Stimulated activated CD8-positive, alpha-beta memory T cell treated with anti-CD3 and anti-CD28 coated beads, Interleukin-15, amount 100 ng/mL, for 48 hours (primary cell): Measurements from ENCODE around the gene KRT1.
"Not testable (repeated sequence)": the region's sequence is repeated elsewhere in the genome, so short reads cannot be mapped to it uniquely, and the experiment has no call there.

Experiments
- DNase-seq, 2 donors: peaks; one replicate each; pipeline ENCODE4 v3.0.0-alpha.2; 2020; ENCODE audit warnings: low read depth in 2 of 2

Gene KRT1

DNA sequence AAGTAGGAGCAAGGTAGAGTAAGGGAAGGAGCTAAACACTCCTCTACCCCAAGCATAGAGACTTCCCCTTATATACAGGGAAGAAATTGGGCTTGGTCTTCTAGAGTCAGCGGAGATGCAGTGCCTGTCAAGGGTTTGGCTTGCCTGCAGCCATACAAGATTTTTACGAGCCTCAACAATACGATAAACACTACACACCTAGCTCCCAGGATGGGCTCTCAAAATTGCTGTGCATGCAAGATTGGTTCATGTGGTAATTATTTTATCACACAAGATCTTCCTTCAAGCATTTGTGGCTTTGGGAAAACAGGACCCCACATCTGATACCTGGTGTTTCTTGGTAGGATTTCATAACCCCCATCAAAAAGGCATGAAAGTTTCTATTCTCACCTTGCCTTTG is at the start of gene KRT1:
TSS of gene KRT1 (minus strand) at position 45 of the 400 bp plus-strand sequence. CDS start 59 bp downstream, outside the sequence.
- DNase-seq: no peak

DNA sequence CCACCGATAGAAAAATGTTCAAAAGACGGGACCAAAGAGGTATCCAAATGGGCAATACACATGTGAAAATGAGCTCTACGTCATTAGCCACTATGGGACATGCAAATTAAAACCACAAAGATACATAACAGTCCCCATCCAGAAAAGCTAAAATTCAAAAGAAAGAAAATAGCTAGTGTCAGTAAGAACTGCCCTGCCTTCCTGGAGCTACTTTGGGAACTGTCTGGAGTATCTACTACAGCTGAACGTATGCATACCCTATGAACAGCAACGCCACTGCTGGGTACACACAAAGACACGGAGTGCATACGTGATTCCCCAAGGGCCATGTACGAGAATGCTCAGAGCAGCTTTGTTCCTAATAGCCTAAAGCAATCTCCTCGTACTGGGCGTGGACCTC is 48.9 kb upstream of the KRT1 start:
- DNase-seq: no peak

DNA sequence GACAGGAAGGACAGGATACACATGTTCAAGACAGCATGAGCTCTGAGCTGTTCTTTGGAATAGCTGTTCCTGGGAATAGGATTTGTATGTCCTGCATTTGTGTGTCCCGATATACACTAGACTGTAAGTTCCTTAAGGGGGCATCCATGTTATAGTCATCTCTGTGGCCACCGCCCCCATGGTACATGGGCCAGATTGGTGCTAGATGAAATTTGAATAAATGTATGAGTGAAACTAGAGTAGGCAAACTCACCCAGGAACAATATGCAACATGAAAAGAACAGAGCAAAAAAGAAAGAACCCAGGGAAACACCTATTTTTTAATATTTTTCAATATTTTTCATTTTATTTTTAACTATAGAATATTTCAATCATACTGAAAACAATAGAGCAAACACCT is 48.2 kb upstream of the KRT1 start:
- DNase-seq: no peak

DNA sequence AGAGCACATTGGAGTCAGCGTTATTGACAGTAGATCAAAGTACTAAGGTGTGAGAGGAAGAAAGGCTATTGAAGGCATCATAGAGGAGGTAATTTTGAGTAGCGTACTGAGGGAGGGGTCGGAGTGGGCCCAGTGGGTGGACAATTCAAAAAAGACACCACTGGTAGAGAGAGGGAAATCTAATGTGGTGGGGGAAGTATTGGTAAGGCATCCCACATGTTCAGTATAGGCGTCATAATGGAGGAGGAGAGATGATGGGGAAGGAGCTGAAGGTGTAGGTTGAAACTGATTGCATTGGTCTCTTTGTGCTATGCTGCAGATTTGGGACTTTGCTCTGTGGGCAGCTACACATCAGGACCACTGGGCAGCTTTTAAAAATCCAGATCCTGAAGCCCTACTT is 46.8 kb upstream of the KRT1 start:
- no peak for DNase-seq

DNA sequence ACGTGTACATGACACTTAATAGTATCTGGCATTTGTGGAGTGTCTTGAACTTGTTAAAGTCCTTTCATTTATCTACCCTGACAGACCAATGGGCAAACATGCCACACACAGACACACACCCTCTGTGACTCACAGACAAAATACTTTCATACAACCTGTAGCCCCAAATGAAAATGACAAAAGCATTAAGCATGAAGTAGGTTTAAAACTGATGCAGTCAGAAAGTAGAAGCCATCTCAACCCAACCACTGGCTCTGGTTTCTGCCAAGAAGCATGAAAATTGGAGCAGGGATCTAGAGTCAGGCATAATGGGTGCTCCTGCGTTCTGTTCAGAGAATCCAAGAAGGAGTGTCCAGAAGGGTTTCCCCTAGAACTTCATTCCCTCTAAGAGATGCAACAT is 46.2 kb upstream of the KRT1 start:
- no peak for DNase-seq

GRCh38 chr12:52724384-52724783 is 44.2 kb upstream of the KRT1 start:
- no peak for DNase-seq

DNA sequence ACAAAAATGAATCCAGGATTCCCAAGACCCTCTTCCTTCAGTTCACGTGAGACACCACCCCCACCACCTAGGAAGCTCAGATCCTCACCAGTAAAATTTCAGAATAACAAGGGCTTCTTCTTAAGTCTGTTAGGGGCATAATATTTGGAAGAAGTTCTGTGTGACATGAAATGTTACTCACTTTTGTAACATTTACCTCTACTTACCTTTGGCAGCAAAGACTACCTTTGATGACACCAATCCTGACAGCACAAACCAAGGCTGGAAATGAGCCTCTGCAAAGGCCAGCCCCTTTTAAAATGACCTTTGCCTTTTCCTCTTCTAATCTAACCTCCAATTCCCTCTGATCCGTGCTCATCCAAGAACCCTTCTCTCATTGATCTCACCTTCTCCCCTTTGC is 42.5 kb upstream of the KRT1 start:
- DNase-seq: no peak

- no peak for DNase-seq
Measured at GRCh38 chr12:52721838-52722470, 41.7 kb upstream of the KRT1 start.

GRCh38 chr12:52720365-52720886 is 40.2 kb upstream of the KRT1 start:
- DNase-seq: no peak

DNA sequence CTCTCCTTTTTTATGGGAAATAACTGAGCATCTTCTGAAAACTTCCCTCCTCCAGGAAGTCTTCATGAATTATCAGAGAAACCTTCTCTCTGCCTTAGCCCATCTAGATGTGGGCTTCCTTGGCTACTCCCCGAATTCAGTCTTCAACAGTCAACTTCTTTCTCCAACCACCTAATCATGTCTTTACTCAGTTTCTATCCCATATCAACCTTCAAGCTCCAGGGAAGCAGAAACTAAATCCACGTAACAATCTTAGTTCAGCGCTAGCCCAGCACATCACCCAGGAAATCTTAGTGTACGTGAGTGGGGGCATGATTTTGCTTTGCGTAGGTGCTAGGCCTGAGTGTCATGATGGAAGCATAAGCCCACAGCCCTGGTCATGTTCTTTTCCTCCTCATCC is 35.9 kb upstream of the KRT1 start:
- DNase-seq: no peak

GRCh38 chr12:52715416-52715815 is 35.2 kb upstream of the KRT1 start:
- DNase-seq: no peak

GRCh38 chr12:52714887-52715281 is 34.7 kb upstream of the KRT1 start:
- no peak for DNase-seq

DNA sequence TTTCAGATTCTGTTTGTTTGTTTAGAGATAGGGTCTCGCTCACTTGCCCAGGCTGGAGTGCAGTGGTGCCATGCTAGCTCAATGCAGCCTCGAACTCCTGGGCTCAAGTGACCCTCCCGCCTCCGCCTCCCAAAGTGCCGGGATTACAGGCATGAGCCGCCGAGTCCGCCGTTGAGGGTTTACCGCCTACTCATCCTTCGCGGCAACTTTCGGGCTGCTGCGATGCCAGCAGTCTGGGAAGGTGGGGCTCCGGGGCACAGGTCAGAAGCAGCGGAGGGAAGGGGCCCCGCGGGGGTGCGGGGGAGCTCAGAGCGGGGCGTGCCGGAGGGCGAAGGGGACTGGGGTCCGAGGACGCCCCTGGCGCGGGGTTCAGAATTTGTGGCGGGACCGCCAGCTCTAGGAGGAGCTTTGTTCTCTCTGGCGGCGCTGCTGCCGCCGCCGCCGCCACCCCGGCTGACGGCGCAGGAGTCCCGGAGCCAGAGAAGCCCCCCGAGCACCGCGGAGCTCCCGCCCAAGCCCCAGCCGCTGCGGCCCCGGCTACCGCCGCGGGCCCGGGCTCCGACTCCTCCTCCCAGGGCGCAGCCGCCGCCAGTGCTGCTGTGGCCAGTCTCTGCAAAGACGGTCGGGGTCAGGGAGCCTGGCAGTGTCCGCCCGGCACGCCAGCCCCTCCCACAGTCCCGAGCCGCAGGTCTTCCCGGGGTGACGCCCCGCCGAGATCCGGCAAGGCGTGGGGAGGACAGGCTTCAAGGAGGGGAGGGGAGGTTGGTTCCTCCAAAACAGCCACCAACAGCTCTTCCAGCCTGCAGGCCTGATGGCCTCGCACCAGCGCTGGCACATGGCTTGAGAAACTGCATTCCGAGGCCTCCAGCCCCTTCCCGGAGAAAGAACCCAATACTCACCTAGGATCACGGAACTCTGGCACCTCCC is 34.0 kb upstream of the KRT1 start:
- DNase-seq: peak in 1 of 2 donors; percentile 6

- DNase-seq: not testable (repeated sequence)
Measured at GRCh38 chr12:52712122-52712521, 31.9 kb upstream of the KRT1 start.

GRCh38 chr12:52710730-52711129 is 30.5 kb upstream of the KRT1 start:
- DNase-seq: no peak

GRCh38 chr12:52708010-52708409 is 27.8 kb upstream of the KRT1 start:
- no peak for DNase-seq

DNA sequence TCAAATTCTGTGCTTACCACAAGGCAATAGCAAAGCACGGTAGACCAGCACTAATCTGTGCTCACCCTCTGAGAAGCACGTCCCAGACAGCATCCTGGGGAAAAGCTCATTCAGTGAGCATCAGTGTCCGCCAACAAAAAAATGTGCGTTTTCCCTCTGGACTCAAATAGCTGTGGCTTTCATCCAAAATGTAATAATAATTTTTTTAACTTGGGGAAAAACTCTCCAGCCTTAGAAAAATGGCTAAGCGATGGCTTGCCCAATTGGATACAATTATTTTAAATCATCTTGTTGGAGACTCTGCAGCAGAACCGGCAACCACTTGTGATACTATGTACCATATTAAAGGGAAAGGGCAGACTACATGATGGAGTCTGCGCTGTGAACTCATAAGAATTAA is 24.3 kb upstream of the KRT1 start:
- DNase-seq: no peak

DNA sequence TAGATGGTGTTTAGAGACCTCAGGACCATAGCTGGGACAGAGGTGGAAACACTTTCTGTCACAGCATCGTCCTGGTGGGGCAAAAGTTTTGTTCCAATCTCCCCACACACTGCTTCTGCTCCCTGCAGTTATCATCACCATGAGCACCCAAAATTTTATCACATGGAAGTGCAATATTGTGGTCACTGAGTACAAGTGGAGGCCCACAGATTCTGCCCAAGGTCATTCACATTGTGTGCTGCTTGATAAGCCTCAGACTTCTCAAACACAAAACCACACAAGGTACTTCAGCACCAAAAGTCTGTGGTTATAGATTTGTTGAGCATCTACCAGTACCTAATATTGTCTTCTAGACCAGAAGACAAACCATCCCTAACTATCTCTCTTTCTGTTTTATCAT is 23.7 kb upstream of the KRT1 start:
- no peak for DNase-seq

DNA sequence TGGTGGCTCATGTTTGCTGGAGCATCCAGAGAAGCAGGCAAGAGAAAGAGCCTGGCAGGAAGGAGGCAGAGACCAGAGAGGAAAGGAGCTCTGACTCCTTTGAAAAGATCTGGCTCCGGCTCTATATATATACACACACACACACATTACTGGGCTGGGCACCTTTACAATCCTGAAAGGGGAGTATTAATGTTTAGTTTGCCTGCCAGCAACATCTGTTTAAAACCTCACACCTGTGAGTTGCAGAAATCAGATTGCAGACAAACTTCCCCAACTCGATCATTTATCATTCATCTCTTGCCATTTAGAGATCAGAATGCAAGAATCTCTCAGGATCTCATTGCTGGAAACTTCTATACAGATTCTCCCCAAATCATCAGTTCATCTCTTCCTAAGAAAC is 23.2 kb upstream of the KRT1 start, which contains the start of gene KRT77:
TSS of gene KRT77 (minus strand) at position 101 of the 400 bp plus-strand sequence. CDS start at position 11, 90 bp downstream.
- no peak for DNase-seq

DNA sequence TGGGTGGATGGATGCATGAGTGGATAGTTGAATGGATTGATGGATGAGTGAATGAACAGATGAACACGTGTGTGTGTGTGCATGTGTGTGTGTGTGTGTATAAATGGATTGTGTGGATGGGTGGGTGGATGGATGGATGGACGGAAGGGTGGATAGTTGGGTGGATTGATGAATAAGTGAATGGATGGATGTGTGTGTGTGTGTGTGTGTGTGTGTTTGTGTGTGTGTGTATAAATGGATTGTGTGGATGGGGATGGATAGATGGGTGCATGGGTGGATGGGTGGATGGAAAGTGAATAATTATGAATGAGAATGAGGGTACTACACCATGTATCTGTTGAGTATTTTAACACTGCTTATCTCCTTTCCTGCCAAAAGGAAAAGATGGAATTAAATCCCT is 22.1 kb upstream of the KRT1 start:
- no peak for DNase-seq

GRCh38 chr12:52701281-52701680 is 21.1 kb upstream of the KRT1 start:
- no peak for DNase-seq

GRCh38 chr12:52699960-52700359 is 19.8 kb upstream of the KRT1 start:
- no peak for DNase-seq

DNA sequence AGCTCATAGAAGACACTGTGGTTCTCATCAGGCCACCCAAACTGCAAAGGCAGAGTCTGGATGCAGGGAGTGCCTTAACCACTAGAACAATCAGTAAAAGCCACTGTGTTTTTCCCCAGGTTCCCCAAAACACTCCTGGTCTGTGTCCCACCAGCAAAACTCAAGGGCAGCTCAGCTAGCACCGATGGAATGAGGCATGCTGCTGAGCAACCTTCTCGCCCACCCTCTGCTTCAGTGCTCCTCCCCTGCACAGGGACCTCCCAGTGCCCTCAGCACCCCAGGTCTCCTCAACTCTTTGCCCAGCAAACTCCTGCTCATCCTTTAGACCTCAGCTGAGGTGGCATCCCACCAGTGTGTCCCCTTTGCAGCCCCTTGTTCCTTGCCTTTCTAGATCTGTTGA is 19.2 kb upstream of the KRT1 start:
- no peak for DNase-seq
